ENCODE measurements around the gene HSD17B2.

DNA sequence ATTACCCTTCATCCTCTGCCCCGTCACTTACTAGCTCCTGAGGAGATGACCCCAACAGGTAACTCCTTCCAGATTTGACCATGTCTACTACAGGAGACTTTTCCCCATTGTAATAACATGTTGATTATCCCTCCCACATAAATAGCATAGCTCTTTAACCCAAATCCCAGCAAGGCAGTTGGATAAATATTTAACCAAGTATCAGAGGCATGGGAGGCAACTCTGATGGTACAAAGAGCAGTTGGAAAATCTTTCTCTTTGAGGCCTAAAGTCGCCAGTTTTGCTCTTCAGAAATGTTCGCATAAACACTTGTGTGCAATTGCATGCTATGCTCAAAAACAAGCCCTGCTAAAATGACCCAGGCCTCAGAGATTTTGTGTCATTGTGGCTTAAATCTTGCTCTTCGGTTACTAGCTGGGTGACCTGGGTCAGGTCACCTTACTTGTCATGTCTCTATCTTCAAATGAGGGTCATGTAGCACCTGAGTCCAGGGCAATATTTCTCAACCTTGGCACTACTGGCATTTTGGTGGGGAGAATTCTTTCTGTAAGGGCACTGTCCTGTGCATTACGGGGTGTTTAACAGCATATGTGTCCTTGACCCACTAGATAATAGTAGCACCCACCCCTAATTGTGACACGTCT, 48.8 kb downstream of the HSD17B2 start:
- TF ChIP-seq, protein P1, sequence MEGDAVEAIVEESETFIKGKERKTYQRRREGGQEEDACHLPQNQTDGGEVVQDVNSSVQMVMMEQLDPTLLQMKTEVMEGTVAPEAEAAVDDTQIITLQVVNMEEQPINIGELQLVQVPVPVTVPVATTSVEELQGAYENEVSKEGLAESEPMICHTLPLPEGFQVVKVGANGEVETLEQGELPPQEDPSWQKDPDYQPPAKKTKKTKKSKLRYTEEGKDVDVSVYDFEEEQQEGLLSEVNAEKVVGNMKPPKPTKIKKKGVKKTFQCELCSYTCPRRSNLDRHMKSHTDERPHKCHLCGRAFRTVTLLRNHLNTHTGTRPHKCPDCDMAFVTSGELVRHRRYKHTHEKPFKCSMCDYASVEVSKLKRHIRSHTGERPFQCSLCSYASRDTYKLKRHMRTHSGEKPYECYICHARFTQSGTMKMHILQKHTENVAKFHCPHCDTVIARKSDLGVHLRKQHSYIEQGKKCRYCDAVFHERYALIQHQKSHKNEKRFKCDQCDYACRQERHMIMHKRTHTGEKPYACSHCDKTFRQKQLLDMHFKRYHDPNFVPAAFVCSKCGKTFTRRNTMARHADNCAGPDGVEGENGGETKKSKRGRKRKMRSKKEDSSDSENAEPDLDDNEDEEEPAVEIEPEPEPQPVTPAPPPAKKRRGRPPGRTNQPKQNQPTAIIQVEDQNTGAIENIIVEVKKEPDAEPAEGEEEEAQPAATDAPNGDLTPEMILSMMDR (IDR thresholded peaks at IDR 0.05; ENCODE audit: insufficient read depth, low read length), result no peak
- TF ChIP-seq GABPA (IDR thresholded peaks at IDR 0.05; ENCODE audit: low read depth) (no peak), POLR2AphosphoS5 (IDR thresholded peaks at IDR 0.05; ENCODE audit: low read depth) (no peak), SPI1 (IDR thresholded peaks at IDR 0.05; ENCODE audit: borderline replicate concordance, low read depth) (no peak)
- TF ChIP-seq, protein P2, sequence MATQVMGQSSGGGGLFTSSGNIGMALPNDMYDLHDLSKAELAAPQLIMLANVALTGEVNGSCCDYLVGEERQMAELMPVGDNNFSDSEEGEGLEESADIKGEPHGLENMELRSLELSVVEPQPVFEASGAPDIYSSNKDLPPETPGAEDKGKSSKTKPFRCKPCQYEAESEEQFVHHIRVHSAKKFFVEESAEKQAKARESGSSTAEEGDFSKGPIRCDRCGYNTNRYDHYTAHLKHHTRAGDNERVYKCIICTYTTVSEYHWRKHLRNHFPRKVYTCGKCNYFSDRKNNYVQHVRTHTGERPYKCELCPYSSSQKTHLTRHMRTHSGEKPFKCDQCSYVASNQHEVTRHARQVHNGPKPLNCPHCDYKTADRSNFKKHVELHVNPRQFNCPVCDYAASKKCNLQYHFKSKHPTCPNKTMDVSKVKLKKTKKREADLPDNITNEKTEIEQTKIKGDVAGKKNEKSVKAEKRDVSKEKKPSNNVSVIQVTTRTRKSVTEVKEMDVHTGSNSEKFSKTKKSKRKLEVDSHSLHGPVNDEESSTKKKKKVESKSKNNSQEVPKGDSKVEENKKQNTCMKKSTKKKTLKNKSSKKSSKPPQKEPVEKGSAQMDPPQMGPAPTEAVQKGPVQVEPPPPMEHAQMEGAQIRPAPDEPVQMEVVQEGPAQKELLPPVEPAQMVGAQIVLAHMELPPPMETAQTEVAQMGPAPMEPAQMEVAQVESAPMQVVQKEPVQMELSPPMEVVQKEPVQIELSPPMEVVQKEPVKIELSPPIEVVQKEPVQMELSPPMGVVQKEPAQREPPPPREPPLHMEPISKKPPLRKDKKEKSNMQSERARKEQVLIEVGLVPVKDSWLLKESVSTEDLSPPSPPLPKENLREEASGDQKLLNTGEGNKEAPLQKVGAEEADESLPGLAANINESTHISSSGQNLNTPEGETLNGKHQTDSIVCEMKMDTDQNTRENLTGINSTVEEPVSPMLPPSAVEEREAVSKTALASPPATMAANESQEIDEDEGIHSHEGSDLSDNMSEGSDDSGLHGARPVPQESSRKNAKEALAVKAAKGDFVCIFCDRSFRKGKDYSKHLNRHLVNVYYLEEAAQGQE (IDR thresholded peaks at IDR 0.05; ENCODE audit: insufficient replicate concordance, low read depth), result no peak
